ENCODE results near the gene SNRPD1.

SNRPD1 gene

DNA sequence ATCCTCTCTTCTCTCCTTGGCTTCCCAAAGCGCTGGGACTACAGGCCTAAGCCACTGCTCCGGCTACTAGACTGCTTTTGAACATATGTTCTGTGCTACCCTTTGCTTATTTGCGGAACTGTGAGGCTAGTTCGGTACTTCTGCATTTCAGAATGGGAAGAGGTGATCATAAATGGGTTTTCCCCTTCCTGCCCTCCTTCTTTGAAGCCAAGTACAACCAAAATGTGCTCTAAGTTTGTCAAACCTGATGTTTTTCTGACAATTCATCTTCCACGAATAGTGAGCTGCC is 9.9 kb upstream of the SNRPD1 start:
- TF ChIP-seq, protein P1, sequence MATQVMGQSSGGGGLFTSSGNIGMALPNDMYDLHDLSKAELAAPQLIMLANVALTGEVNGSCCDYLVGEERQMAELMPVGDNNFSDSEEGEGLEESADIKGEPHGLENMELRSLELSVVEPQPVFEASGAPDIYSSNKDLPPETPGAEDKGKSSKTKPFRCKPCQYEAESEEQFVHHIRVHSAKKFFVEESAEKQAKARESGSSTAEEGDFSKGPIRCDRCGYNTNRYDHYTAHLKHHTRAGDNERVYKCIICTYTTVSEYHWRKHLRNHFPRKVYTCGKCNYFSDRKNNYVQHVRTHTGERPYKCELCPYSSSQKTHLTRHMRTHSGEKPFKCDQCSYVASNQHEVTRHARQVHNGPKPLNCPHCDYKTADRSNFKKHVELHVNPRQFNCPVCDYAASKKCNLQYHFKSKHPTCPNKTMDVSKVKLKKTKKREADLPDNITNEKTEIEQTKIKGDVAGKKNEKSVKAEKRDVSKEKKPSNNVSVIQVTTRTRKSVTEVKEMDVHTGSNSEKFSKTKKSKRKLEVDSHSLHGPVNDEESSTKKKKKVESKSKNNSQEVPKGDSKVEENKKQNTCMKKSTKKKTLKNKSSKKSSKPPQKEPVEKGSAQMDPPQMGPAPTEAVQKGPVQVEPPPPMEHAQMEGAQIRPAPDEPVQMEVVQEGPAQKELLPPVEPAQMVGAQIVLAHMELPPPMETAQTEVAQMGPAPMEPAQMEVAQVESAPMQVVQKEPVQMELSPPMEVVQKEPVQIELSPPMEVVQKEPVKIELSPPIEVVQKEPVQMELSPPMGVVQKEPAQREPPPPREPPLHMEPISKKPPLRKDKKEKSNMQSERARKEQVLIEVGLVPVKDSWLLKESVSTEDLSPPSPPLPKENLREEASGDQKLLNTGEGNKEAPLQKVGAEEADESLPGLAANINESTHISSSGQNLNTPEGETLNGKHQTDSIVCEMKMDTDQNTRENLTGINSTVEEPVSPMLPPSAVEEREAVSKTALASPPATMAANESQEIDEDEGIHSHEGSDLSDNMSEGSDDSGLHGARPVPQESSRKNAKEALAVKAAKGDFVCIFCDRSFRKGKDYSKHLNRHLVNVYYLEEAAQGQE (IDR thresholded peaks at IDR 0.05; ENCODE audit: insufficient read depth in 1 of 2, low read depth in 2 of 2, low read length in 2 of 2) = no peak
- TF ChIP-seq SIN3A (IDR thresholded peaks at IDR 0.05; ENCODE audit: borderline replicate concordance, insufficient read depth, low read length) (no peak), FOXP2 (optimal IDR thresholded peaks at IDR 0.05; ENCODE audit: borderline replicate concordance, extremely low read depth, extremely low read length, insufficient read depth) (no peak), POLR2AphosphoS5 (IDR thresholded peaks at IDR 0.05; ENCODE audit: low read depth, low read length) (no peak), TAF1 (IDR thresholded peaks at IDR 0.05; ENCODE audit: borderline replicate concordance, insufficient read depth, low read length) (no peak)

DNA sequence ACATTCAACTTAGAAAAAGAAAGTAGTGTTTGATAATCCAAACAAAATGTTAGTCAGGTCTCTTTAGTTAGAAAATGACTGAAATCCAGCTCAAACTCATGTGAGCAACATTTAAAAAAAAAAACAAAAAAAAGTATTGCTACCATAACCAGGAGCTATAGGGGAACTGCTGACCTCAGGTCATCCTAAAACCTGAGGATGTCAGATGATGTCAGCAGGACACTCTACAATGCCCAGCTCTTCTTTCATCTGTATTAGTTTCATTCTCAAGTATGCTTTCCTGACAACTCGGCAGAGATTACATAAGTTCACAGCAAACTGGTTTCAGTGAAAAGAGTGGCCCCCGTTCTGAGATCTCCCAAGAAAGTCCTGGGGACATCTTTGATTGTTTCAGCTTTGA is 7.4 kb upstream of the SNRPD1 start:
- no peak for TF ChIP-seq TAF1 (IDR thresholded peaks at IDR 0.05; ENCODE audit: borderline replicate concordance, insufficient read depth, low read length)
- no peak for TF ChIP-seq SIN3A (IDR thresholded peaks at IDR 0.05; ENCODE audit: borderline replicate concordance, insufficient read depth, low read length)
- TF ChIP-seq FOXP2 (optimal IDR thresholded peaks at IDR 0.05; ENCODE audit: borderline replicate concordance, extremely low read depth, extremely low read length, insufficient read depth) = no peak
- TF ChIP-seq POLR2AphosphoS5 (IDR thresholded peaks at IDR 0.05; ENCODE audit: low read depth, low read length) = no peak
- TF ChIP-seq, protein P1 (IDR thresholded peaks at IDR 0.05; ENCODE audit: insufficient read depth in 1 of 2, low read depth in 2 of 2, low read length in 2 of 2) = no peak

DNA sequence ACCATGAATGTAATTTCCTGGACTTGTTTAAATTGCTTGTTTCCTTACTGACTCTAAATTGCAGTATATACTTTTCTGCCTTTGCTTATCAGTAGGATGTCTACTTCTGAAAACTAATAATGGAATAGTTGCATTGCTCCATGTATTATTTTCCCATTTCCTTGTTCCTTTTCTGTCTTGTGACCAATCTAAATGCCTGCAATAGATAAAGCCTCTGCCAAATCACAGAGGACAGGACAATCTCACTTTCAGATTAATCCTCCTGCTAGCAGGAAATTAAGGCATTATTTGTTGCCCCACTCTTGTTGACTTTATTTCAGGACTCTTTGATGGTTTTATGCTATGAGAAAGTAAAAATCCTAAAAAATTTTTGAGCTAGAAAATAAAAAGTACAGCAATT is 6.9 kb upstream of the SNRPD1 start:
- TF ChIP-seq POLR2AphosphoS5 (IDR thresholded peaks at IDR 0.05; ENCODE audit: low read depth, low read length) (no peak), SIN3A (IDR thresholded peaks at IDR 0.05; ENCODE audit: borderline replicate concordance, insufficient read depth, low read length) (no peak), FOXP2 (optimal IDR thresholded peaks at IDR 0.05; ENCODE audit: borderline replicate concordance, extremely low read depth, extremely low read length, insufficient read depth) (no peak), TAF1 (IDR thresholded peaks at IDR 0.05; ENCODE audit: borderline replicate concordance, insufficient read depth, low read length) (no peak)
- TF ChIP-seq, protein P1 (IDR thresholded peaks at IDR 0.05; ENCODE audit: insufficient read depth in 1 of 2, low read depth in 2 of 2, low read length in 2 of 2) = no peak

- TF ChIP-seq FOXP2 (optimal IDR thresholded peaks at IDR 0.05; ENCODE audit: borderline replicate concordance, extremely low read depth, extremely low read length, insufficient read depth) (no peak), SIN3A (IDR thresholded peaks at IDR 0.05; ENCODE audit: borderline replicate concordance, insufficient read depth, low read length) (no peak), POLR2AphosphoS5 (IDR thresholded peaks at IDR 0.05; ENCODE audit: low read depth, low read length) (no peak)
- TF ChIP-seq, protein P1 (IDR thresholded peaks at IDR 0.05; ENCODE audit: insufficient read depth in 1 of 2, low read depth in 2 of 2, low read length in 2 of 2) = no peak
Measured at GRCh38 chr18:21629089-21629832, 17.1 kb downstream of the SNRPD1 start.

Data from PFSK-1 (cell line).